ENCODE results near the gene TOP2A.

DNA sequence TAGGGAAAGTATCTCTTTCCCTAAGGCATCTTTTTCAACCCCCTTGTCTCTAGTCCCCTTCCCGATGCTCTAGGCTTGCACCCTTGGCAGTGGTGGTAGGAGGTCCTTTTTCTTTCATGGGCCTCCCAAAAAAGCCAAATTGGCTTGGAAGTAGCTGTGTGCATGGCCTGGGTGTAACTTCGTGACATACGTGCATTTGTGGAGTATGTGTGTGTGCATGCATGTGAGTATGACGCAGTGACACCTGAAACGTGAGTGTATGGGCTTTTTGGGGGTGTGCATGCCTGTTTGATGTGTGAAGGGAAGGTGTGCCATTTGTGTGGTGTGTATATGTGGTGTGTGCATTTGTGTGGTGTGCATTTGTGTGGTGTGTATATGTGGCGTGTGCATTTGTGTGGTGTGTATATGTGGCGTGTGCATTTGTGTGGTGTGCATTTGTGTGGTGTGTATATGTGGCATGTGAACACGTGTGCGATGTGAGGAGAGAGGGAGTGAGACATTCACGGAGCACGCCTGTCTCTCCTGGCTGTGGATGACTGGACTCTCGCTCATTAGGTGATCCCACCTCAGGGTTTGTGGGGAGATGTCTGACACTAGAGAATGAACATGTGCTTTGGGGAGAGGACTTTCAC lies 41.3 kb upstream of the TOP2A start:
- TF ChIP-seq, protein P1, sequence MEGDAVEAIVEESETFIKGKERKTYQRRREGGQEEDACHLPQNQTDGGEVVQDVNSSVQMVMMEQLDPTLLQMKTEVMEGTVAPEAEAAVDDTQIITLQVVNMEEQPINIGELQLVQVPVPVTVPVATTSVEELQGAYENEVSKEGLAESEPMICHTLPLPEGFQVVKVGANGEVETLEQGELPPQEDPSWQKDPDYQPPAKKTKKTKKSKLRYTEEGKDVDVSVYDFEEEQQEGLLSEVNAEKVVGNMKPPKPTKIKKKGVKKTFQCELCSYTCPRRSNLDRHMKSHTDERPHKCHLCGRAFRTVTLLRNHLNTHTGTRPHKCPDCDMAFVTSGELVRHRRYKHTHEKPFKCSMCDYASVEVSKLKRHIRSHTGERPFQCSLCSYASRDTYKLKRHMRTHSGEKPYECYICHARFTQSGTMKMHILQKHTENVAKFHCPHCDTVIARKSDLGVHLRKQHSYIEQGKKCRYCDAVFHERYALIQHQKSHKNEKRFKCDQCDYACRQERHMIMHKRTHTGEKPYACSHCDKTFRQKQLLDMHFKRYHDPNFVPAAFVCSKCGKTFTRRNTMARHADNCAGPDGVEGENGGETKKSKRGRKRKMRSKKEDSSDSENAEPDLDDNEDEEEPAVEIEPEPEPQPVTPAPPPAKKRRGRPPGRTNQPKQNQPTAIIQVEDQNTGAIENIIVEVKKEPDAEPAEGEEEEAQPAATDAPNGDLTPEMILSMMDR (IDR thresholded peaks at IDR 0.05): no peak
- TF ChIP-seq POLR2A (IDR thresholded peaks at IDR 0.05): no peak
